ENCODE results near the gene GAL3ST1.

DNA sequence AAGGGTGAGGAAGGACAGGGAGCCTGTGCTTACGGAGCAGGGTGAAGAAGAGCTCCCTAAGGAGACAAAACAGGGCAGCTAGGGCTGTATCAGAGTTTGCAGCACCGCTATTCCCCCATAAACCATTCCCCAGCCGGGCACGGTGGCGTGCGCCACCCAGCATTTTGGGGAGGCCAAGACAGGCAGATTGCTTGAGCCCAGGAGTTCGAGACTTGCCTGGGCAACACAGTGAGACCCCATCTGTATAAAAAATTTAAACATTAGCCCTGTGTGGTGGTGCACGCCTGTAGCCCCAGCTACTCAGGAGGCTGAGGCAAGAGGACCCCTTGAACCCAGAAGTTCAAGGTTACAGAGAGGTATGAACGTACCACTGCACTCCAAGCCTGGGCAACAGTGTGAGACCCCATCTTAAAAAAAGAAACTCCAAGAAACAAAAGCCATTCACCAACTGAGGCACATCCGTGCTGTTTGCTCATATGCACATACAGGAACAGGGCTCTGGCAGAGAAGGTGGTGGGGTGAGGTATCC, 4.7 kb downstream of the GAL3ST1 start:
- TF ChIP-seq CTCF (IDR thresholded peaks at IDR 0.05; ENCODE audit: poor library complexity, severe bottlenecking) (no peak), EP300 (conservative IDR thresholded peaks at IDR 0.05; ENCODE audit: poor library complexity, severe bottlenecking) (no peak), TAF1 (IDR thresholded peaks at IDR 0.05; ENCODE audit: low read depth) (no peak), POLR2AphosphoS5 (IDR thresholded peaks at IDR 0.05) (no peak), EZH2 (IDR thresholded peaks at IDR 0.05; ENCODE audit: borderline replicate concordance, insufficient read depth, low read length, poor library complexity, severe bottlenecking) (no peak)

Data from neural cell (in vitro differentiated cells).